Measurements from ENCODE around the gene FAM110A. TPM values are rescaled to one million over a fixed set of nuclear protein-coding genes. Genes with fewer than 3 reads are reported as not detected.
"Not testable (repeated sequence)": the region's sequence is repeated elsewhere in the genome, so short reads cannot be mapped to it uniquely, and the experiment has no call there.

Gene FAM110A
- total and polyA plus RNA-seq, 2 donors (not counting 1 experiment from before 2014, with no cell fraction given) = 15.6 to 18.4 TPM

DNA sequence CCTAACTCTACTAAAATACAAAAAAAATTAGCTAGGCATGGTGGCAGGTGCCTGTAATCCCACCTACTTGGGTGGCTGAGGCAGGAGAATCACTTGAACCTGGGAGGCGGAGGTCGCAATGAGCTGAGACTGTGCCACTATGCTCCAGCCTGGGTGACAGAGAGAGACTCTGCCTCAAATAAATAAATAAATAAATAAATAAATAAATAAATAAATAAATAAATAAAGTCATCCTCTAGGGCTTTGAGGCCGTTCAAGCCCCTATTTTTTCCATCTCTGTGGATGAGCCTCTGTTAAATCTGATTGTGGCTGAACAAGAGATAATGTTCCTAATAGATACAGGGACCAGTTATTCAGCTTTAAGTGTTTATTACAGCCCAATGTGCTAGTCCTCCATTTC, 31.8 kb upstream of the FAM110A start:
- no peak overlapping the region for H3K4me2 ChIP-seq (replicated peaks; ENCODE audit: low read depth, low read length, poor library complexity, severe bottlenecking)
- H3K4me1 ChIP-seq (ENCODE audit: control insufficient read depth in 2 of 2, insufficient read depth in 2 of 2, low read length in 2 of 2) = no peaks in the 10 kb centered on the region
- ChIA-PET CTCF (no interaction called here), POLR2A (no interaction called here)
- WGBS (ENCODE audit: insufficient coverage) = no CpG with 5 or more reads among the region's 3 CpGs
- intact Hi-C loops (cut with micrococcal nuclease) = no loop called here
- H3K4me3 ChIP-seq (ENCODE audit: control extremely low read depth in 1 of 5, extremely low read depth in 1 of 5, insufficient read depth in 1 of 5, low read depth in 2 of 5, low read length in 4 of 5) = no peak overlapping the region
- no peak overlapping the region for H3K27ac ChIP-seq (ENCODE audit: low read length in 2 of 2)
- DNase-seq = no peak
- no peak for TF ChIP-seq EZH2 (IDR thresholded peaks at IDR 0.05; ENCODE audit: borderline replicate concordance, insufficient read depth, low read depth, low read length, poor library complexity, severe bottlenecking)
- TF ChIP-seq, protein P1, sequence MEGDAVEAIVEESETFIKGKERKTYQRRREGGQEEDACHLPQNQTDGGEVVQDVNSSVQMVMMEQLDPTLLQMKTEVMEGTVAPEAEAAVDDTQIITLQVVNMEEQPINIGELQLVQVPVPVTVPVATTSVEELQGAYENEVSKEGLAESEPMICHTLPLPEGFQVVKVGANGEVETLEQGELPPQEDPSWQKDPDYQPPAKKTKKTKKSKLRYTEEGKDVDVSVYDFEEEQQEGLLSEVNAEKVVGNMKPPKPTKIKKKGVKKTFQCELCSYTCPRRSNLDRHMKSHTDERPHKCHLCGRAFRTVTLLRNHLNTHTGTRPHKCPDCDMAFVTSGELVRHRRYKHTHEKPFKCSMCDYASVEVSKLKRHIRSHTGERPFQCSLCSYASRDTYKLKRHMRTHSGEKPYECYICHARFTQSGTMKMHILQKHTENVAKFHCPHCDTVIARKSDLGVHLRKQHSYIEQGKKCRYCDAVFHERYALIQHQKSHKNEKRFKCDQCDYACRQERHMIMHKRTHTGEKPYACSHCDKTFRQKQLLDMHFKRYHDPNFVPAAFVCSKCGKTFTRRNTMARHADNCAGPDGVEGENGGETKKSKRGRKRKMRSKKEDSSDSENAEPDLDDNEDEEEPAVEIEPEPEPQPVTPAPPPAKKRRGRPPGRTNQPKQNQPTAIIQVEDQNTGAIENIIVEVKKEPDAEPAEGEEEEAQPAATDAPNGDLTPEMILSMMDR (IDR thresholded peaks at IDR 0.05) = no peak
- H2AFZ ChIP-seq (ENCODE audit: insufficient read depth, low read depth, low read length, poor library complexity, severe bottlenecking) = no peak overlapping the region
- H3K79me2 ChIP-seq (ENCODE audit: control insufficient read depth, insufficient read depth, low read length) = no peaks in the 10 kb centered on the region
- no peak for ATAC-seq (ENCODE audit: low read depth)
- H3K27me3 ChIP-seq (replicated peaks in 1 of 4; ENCODE audit: control extremely low read depth in 1 of 4, control insufficient read depth in 3 of 4, insufficient read depth in 4 of 4, low read length in 3 of 4) = peaks cover 0 to 4% (median 0%) of the 10 kb centered on the region in 4 experiments
- H3K9me3 Mint-ChIP-seq (ENCODE audit: insufficient read depth) = peaks cover 3% of the 10 kb centered on the region
- peaks cover 20% of the 10 kb centered on the region for H3K27me3 Mint-ChIP-seq
- H3K9ac ChIP-seq (ENCODE audit: low read length) = no peak overlapping the region
- no peak overlapping the region for H3K27ac Mint-ChIP-seq
- no peaks in the 10 kb centered on the region for H3K36me3 ChIP-seq (replicated peaks in 1 of 2; ENCODE audit: control extremely low read depth in 1 of 2, control insufficient read depth in 1 of 2, extremely low read depth in 1 of 2, insufficient read depth in 2 of 2, low read length in 1 of 2)
- no peak overlapping the region for H3K4me3 Mint-ChIP-seq
- H3K9me3 ChIP-seq (ENCODE audit: control extremely low read depth in 1 of 3, control insufficient read depth in 2 of 3, insufficient read depth in 1 of 3, low read length in 2 of 3) = peaks cover 0 to 7% (median 1%) of the 10 kb centered on the region in 3 donors
- H4K20me1 ChIP-seq (ENCODE audit: control insufficient read depth, insufficient read depth, low read length, poor library complexity, severe bottlenecking) = no peaks in the 10 kb centered on the region
- no peaks in the 10 kb centered on the region for H3K4me1 Mint-ChIP-seq

DNA sequence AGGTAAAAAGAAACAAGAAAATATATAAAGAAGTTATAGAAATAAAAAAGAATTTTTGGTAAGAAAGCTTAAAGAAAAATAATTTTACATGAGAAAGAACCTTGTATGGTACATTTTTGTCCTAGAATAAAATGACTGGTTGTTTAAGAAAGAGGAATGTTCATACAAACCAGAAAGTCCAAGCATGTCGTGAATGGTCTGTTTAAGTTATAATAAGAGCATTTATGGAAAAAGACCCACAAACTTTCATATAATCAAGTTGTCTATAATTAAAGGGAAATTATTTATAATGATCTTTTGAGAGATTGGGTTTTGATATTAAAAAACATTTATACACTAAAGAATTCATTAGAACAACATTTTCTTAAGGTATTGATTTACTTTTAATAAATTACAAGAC, 27.8 kb upstream of the FAM110A start:
- TF ChIP-seq, protein P1 (IDR thresholded peaks at IDR 0.05) = no peak
- TF ChIP-seq EZH2 (IDR thresholded peaks at IDR 0.05; ENCODE audit: borderline replicate concordance, insufficient read depth, low read depth, low read length, poor library complexity, severe bottlenecking) = no peak
- intact Hi-C loops (cut with micrococcal nuclease) = no loop called here
- H3K9ac ChIP-seq (ENCODE audit: low read length) = no peak overlapping the region
- H3K27ac Mint-ChIP-seq = no peak overlapping the region
- peaks cover 9% of the 10 kb centered on the region for H3K27me3 Mint-ChIP-seq
- peaks cover 4 to 7% (median 7%) of the 10 kb centered on the region in 3 donors for H3K9me3 ChIP-seq (ENCODE audit: control extremely low read depth in 1 of 3, control insufficient read depth in 2 of 3, insufficient read depth in 1 of 3, low read length in 2 of 3)
- ATAC-seq (ENCODE audit: low read depth) (no peak), DNase-seq (no peak)
- H3K9me3 Mint-ChIP-seq (ENCODE audit: insufficient read depth) = peaks cover 3% of the 10 kb centered on the region
- no peak overlapping the region for H3K4me3 Mint-ChIP-seq
- no peak overlapping the region for H3K27ac ChIP-seq (ENCODE audit: low read length in 2 of 2)
- ChIA-PET CTCF (interaction anchor here (2.5 kb wide), 1 partner anchor 151 kb away, joined by 15 read pairs; no protein-coding TSS in a partner anchor), POLR2A (no interaction called here)
- H3K4me3 ChIP-seq (ENCODE audit: control extremely low read depth in 1 of 5, extremely low read depth in 1 of 5, insufficient read depth in 1 of 5, low read depth in 2 of 5, low read length in 4 of 5) = no peak overlapping the region
- H3K79me2 ChIP-seq (ENCODE audit: control insufficient read depth, insufficient read depth, low read length) = no peaks in the 10 kb centered on the region
- WGBS (ENCODE audit: insufficient coverage) = no CpG with 5 or more reads among the region's 1 CpG
- H3K4me1 Mint-ChIP-seq = no peaks in the 10 kb centered on the region
- peaks cover 0 to 4% (median 2%) of the 10 kb centered on the region in 4 experiments for H3K27me3 ChIP-seq (replicated peaks in 1 of 4; ENCODE audit: control extremely low read depth in 1 of 4, control insufficient read depth in 3 of 4, insufficient read depth in 4 of 4, low read length in 3 of 4)
- no peaks in the 10 kb centered on the region for H3K36me3 ChIP-seq (replicated peaks in 1 of 2; ENCODE audit: control extremely low read depth in 1 of 2, control insufficient read depth in 1 of 2, extremely low read depth in 1 of 2, insufficient read depth in 2 of 2, low read length in 1 of 2)
- H4K20me1 ChIP-seq (ENCODE audit: control insufficient read depth, insufficient read depth, low read length, poor library complexity, severe bottlenecking) = no peaks in the 10 kb centered on the region
- no peak overlapping the region for H2AFZ ChIP-seq (ENCODE audit: insufficient read depth, low read depth, low read length, poor library complexity, severe bottlenecking)
- H3K4me1 ChIP-seq (ENCODE audit: control insufficient read depth in 2 of 2, insufficient read depth in 2 of 2, low read length in 2 of 2) = no peaks in the 10 kb centered on the region
- H3K4me2 ChIP-seq (replicated peaks; ENCODE audit: low read depth, low read length, poor library complexity, severe bottlenecking) = no peak overlapping the region

DNA sequence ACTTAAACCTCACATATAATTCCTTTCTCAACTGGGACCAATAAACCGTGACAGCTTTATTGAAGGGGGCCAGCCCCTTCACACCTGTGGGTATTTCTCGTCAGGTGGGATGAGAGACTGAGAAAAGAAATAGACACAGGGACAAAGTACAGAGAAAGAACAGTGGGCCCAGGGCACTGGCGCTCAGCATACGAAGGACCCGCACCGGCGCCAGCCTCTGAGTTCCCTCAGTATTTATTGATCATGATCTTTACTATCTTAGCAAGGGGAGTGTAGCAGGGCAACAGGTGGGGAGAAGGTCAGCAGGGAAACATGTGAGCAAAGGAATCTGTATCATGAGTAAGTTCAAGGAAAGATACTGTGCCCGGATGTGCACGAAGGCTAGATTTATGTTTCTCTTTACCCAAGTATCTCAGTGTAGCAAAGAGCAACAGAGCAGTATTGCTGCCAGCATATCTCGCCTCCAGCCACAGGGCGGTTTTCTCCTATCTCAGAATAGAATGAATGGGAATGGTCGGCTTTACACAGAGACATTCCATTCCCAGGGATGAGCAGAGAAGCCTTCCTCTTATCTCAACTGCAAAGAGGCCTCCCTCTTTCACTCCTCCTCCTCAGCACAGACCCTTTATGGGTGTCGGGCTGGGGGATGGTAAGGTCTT, 21.6 kb upstream of the FAM110A start:
- CTCF ChIA-PET; H3K4me3 Mint-ChIP-seq; H3K4me1 ChIP-seq (ENCODE audit: control insufficient read depth in 2 of 2, insufficient read depth in 2 of 2, low read length in 2 of 2); H3K27me3 ChIP-seq (replicated peaks in 1 of 4; ENCODE audit: control extremely low read depth in 1 of 4, control insufficient read depth in 3 of 4, insufficient read depth in 4 of 4, low read length in 3 of 4); ATAC-seq (ENCODE audit: low read depth); H3K9me3 ChIP-seq (ENCODE audit: control extremely low read depth in 1 of 3, control insufficient read depth in 2 of 3, insufficient read depth in 1 of 3, low read length in 2 of 3); H3K27ac Mint-ChIP-seq; H2AFZ ChIP-seq (ENCODE audit: insufficient read depth, low read depth, low read length, poor library complexity, severe bottlenecking); H4K20me1 ChIP-seq (ENCODE audit: control insufficient read depth, insufficient read depth, low read length, poor library complexity, severe bottlenecking); H3K79me2 ChIP-seq (ENCODE audit: control insufficient read depth, insufficient read depth, low read length); H3K27ac ChIP-seq (ENCODE audit: low read length in 2 of 2); intact Hi-C loops (cut with micrococcal nuclease); POLR2A ChIA-PET; DNase-seq; H3K9ac ChIP-seq (ENCODE audit: low read length); H3K9me3 Mint-ChIP-seq (ENCODE audit: insufficient read depth); H3K4me3 ChIP-seq (ENCODE audit: control extremely low read depth in 1 of 5, extremely low read depth in 1 of 5, insufficient read depth in 1 of 5, low read depth in 2 of 5, low read length in 4 of 5); H3K4me1 Mint-ChIP-seq; H3K4me2 ChIP-seq (replicated peaks; ENCODE audit: low read depth, low read length, poor library complexity, severe bottlenecking); H3K36me3 ChIP-seq (replicated peaks in 1 of 2; ENCODE audit: control extremely low read depth in 1 of 2, control insufficient read depth in 1 of 2, extremely low read depth in 1 of 2, insufficient read depth in 2 of 2, low read length in 1 of 2): not testable (repeated sequence)
- peaks cover 29% of the 10 kb centered on the region for H3K27me3 Mint-ChIP-seq
- 80% methylated on average over 3 of the region's 13 CpGs for WGBS (ENCODE audit: insufficient coverage)

All from B cell (primary cell).